ENCODE data around the gene NHLH1. TPM values are rescaled to one million over a fixed set of nuclear protein-coding genes. Genes with fewer than 3 reads are reported as not detected.

NHLH1 gene
- total RNA-seq (under 1 TPM; 0.13 to 0.24 TPM), polyA plus RNA-seq (not detected)
- long read RNA-seq, donor 1 = 0 reads
- long read RNA-seq, donor 2 = 0 reads

GRCh38 chr1:160366731-160367515, at the start of gene NHLH1:
NHLH1 (plus strand) TSS chr1:160367071; CDS start chr1:160370732, 3,661 bp downstream.
- Histone ChIP-seq H3K27ac (ENCODE audit: low read depth in 1 of 2, low read length in 2 of 2) (no peak within 1 kb of the TSS), H3K36me3 (ENCODE audit: control insufficient read depth in 1 of 2, insufficient read depth in 2 of 2, low read length in 1 of 2) (no peaks in the 10 kb centered on the region), H3K4me1 (ENCODE audit: control insufficient read depth in 1 of 2, insufficient read depth in 2 of 2, low read length in 2 of 2) (no peaks in the 10 kb centered on the region), H3K4me3 (ENCODE audit: low read length in 2 of 2) (no peak within 1 kb of the TSS), H3K9me3 (ENCODE audit: control insufficient read depth, low read length) (no peaks in the 10 kb centered on the region), H3K27me3 (ENCODE audit: control insufficient read depth in 1 of 2, insufficient read depth in 2 of 2, low read length in 1 of 2) (no peaks in the 10 kb centered on the region)
- WGBS, 2 donors = 58 to 60% methylated on average over 15 of the region's 15 CpGs
- intact Hi-C loops (cut with DNase I) = no loop called here
- no peak for DNase-seq
- no peak for ATAC-seq (ENCODE audit: low FRiP score)

- no peaks in the 10 kb centered on the region for H3K4me1 ChIP-seq (ENCODE audit: control insufficient read depth in 1 of 2, insufficient read depth in 2 of 2, low read length in 2 of 2)
- peaks cover 5 to 8% of the 10 kb centered on the region in 2 donors for H3K36me3 ChIP-seq (ENCODE audit: control insufficient read depth in 1 of 2, insufficient read depth in 2 of 2, low read length in 1 of 2)
- DNase-seq (no peak), ATAC-seq (ENCODE audit: low FRiP score) (no peak)
- H3K27ac ChIP-seq (ENCODE audit: low read depth in 1 of 2, low read length in 2 of 2) = no peak overlapping the region
- no peaks in the 10 kb centered on the region for H3K27me3 ChIP-seq (ENCODE audit: control insufficient read depth in 1 of 2, insufficient read depth in 2 of 2, low read length in 1 of 2)
- intact Hi-C loops (cut with DNase I) = no loop called here
- H3K4me3 ChIP-seq (ENCODE audit: low read length in 2 of 2) = no peak overlapping the region
- H3K9me3 ChIP-seq (ENCODE audit: control insufficient read depth, low read length) = no peaks in the 10 kb centered on the region
- 97 to 98% methylated on average over 6 of the region's 6 CpGs for WGBS, 2 donors
These were observed 44.0 kb upstream of the NHLH1 start for GRCh38 chr1:160322831-160323230.

GRCh38 chr1:160325252-160325651, 41.6 kb upstream of the NHLH1 start:
- H3K36me3 ChIP-seq (ENCODE audit: control insufficient read depth in 1 of 2, insufficient read depth in 2 of 2, low read length in 1 of 2) = peaks cover 9 to 14% of the 10 kb centered on the region in 2 donors
- intact Hi-C loops (cut with DNase I) = no loop called here
- H3K4me3 ChIP-seq (ENCODE audit: low read length in 2 of 2) = no peak overlapping the region

GRCh38 chr1:160326418-160326817, 40.5 kb upstream of the NHLH1 start:
- no peaks in the 10 kb centered on the region for H3K9me3 ChIP-seq (ENCODE audit: control insufficient read depth, low read length)
- ATAC-seq (ENCODE audit: low FRiP score) (no peak), DNase-seq (no peak)
- H3K4me3 ChIP-seq (ENCODE audit: low read length in 2 of 2) = no peak overlapping the region
- 94 to 95% methylated on average over 5 of the region's 5 CpGs for WGBS, 2 donors
- H3K27ac ChIP-seq (ENCODE audit: low read depth in 1 of 2, low read length in 2 of 2) = no peak overlapping the region
- no peaks in the 10 kb centered on the region for H3K27me3 ChIP-seq (ENCODE audit: control insufficient read depth in 1 of 2, insufficient read depth in 2 of 2, low read length in 1 of 2)
- peaks cover 0 to 1% of the 10 kb centered on the region in 2 donors for H3K4me1 ChIP-seq (ENCODE audit: control insufficient read depth in 1 of 2, insufficient read depth in 2 of 2, low read length in 2 of 2)
- intact Hi-C loops (cut with DNase I) = no loop called here
- peaks cover 9 to 14% of the 10 kb centered on the region in 2 donors for H3K36me3 ChIP-seq (ENCODE audit: control insufficient read depth in 1 of 2, insufficient read depth in 2 of 2, low read length in 1 of 2)

More at GRCh38 chr1:160325252-160325651, 41.6 kb upstream of the NHLH1 start:
- no peaks in the 10 kb centered on the region for H3K27me3 ChIP-seq (ENCODE audit: control insufficient read depth in 1 of 2, insufficient read depth in 2 of 2, low read length in 1 of 2)
- WGBS, 2 donors = 93 to 95% methylated on average over 4 of the region's 4 CpGs
- DNase-seq (no peak), ATAC-seq (ENCODE audit: low FRiP score) (no peak)
- no peaks in the 10 kb centered on the region for H3K9me3 ChIP-seq (ENCODE audit: control insufficient read depth, low read length)
- H3K4me1 ChIP-seq (ENCODE audit: control insufficient read depth in 1 of 2, insufficient read depth in 2 of 2, low read length in 2 of 2) = peaks cover 0 to 1% of the 10 kb centered on the region in 2 donors
- no peak overlapping the region for H3K27ac ChIP-seq (ENCODE audit: low read depth in 1 of 2, low read length in 2 of 2)

GRCh38 chr1:160328184-160328583, 38.7 kb upstream of the NHLH1 start:
- no peak for DNase-seq
- Histone ChIP-seq H3K4me3 (ENCODE audit: low read length in 2 of 2) (no peak overlapping the region), H3K4me1 (ENCODE audit: control insufficient read depth in 1 of 2, insufficient read depth in 2 of 2, low read length in 2 of 2) (peaks cover 0 to 1% of the 10 kb centered on the region in 2 donors), H3K36me3 (ENCODE audit: control insufficient read depth in 1 of 2, insufficient read depth in 2 of 2, low read length in 1 of 2) (peaks cover 9 to 16% of the 10 kb centered on the region in 2 donors), H3K27ac (ENCODE audit: low read depth in 1 of 2, low read length in 2 of 2) (no peak overlapping the region), H3K9me3 (ENCODE audit: control insufficient read depth, low read length) (no peaks in the 10 kb centered on the region), H3K27me3 (ENCODE audit: control insufficient read depth in 1 of 2, insufficient read depth in 2 of 2, low read length in 1 of 2) (no peaks in the 10 kb centered on the region)
- intact Hi-C loops (cut with DNase I) = no loop called here
- ATAC-seq (ENCODE audit: low FRiP score) = no peak
- 66 to 74% methylated on average over 8 of the region's 8 CpGs for WGBS, 2 donors

- DNase-seq (no peak), ATAC-seq (ENCODE audit: low FRiP score) (no peak)
- peaks cover 14 to 16% of the 10 kb centered on the region in 2 donors for H3K36me3 ChIP-seq (ENCODE audit: control insufficient read depth in 1 of 2, insufficient read depth in 2 of 2, low read length in 1 of 2)
- no peaks in the 10 kb centered on the region for H3K27me3 ChIP-seq (ENCODE audit: control insufficient read depth in 1 of 2, insufficient read depth in 2 of 2, low read length in 1 of 2)
- H3K9me3 ChIP-seq (ENCODE audit: control insufficient read depth, low read length) = no peaks in the 10 kb centered on the region
- H3K4me3 ChIP-seq (ENCODE audit: low read length in 2 of 2) = no peak overlapping the region
- H3K4me1 ChIP-seq (ENCODE audit: control insufficient read depth in 1 of 2, insufficient read depth in 2 of 2, low read length in 2 of 2) = peaks cover 0 to 1% of the 10 kb centered on the region in 2 donors
- H3K27ac ChIP-seq (ENCODE audit: low read depth in 1 of 2, low read length in 2 of 2) = no peak overlapping the region
- intact Hi-C loops (cut with DNase I) = no loop called here
These were observed 36.8 kb upstream of the NHLH1 start for GRCh38 chr1:160330119-160330518.

- intact Hi-C loops (cut with DNase I) = no loop called here
- H3K36me3 ChIP-seq (ENCODE audit: control insufficient read depth in 1 of 2, insufficient read depth in 2 of 2, low read length in 1 of 2) = peaks cover 10 to 11% of the 10 kb centered on the region in 2 donors
- ATAC-seq (ENCODE audit: low FRiP score) (no peak), DNase-seq (no peak)
- H3K27ac ChIP-seq (ENCODE audit: low read depth in 1 of 2, low read length in 2 of 2) = no peak overlapping the region
- H3K9me3 ChIP-seq (ENCODE audit: control insufficient read depth, low read length) = no peaks in the 10 kb centered on the region
- H3K4me1 ChIP-seq (ENCODE audit: control insufficient read depth in 1 of 2, insufficient read depth in 2 of 2, low read length in 2 of 2) = peaks cover 0 to 1% of the 10 kb centered on the region in 2 donors
- H3K27me3 ChIP-seq (ENCODE audit: control insufficient read depth in 1 of 2, insufficient read depth in 2 of 2, low read length in 1 of 2) = no peaks in the 10 kb centered on the region
- no peak overlapping the region for H3K4me3 ChIP-seq (ENCODE audit: low read length in 2 of 2)
These were observed 34.4 kb upstream of the NHLH1 start for GRCh38 chr1:160332516-160332915.

GRCh38 chr1:160338580-160338979, 28.3 kb upstream of the NHLH1 start:
- no peak for DNase-seq
- WGBS, 2 donors = 80 to 82% methylated on average over 4 of the region's 4 CpGs
- peaks cover 0 to 3% of the 10 kb centered on the region in 2 donors for H3K4me1 ChIP-seq (ENCODE audit: control insufficient read depth in 1 of 2, insufficient read depth in 2 of 2, low read length in 2 of 2)
- H3K27me3 ChIP-seq (ENCODE audit: control insufficient read depth in 1 of 2, insufficient read depth in 2 of 2, low read length in 1 of 2) = no peaks in the 10 kb centered on the region
- no peaks in the 10 kb centered on the region for H3K9me3 ChIP-seq (ENCODE audit: control insufficient read depth, low read length)
- ATAC-seq (ENCODE audit: low FRiP score) = no peak
- H3K36me3 ChIP-seq (ENCODE audit: control insufficient read depth in 1 of 2, insufficient read depth in 2 of 2, low read length in 1 of 2) = peaks cover 0 to 5% of the 10 kb centered on the region in 2 donors
- intact Hi-C loops (cut with DNase I) = no loop called here
- H3K4me3 ChIP-seq (ENCODE audit: low read length in 2 of 2) = no peak overlapping the region
- no peak overlapping the region for H3K27ac ChIP-seq (ENCODE audit: low read depth in 1 of 2, low read length in 2 of 2)

- intact Hi-C loops (cut with DNase I) = no loop called here
- Histone ChIP-seq H3K4me1 (ENCODE audit: control insufficient read depth in 1 of 2, insufficient read depth in 2 of 2, low read length in 2 of 2) (peaks cover 0 to 3% of the 10 kb centered on the region in 2 donors), H3K9me3 (ENCODE audit: control insufficient read depth, low read length) (no peaks in the 10 kb centered on the region), H3K27ac (ENCODE audit: low read depth in 1 of 2, low read length in 2 of 2) (no peak overlapping the region), H3K27me3 (ENCODE audit: control insufficient read depth in 1 of 2, insufficient read depth in 2 of 2, low read length in 1 of 2) (no peaks in the 10 kb centered on the region), H3K4me3 (ENCODE audit: low read length in 2 of 2) (no peak overlapping the region), H3K36me3 (ENCODE audit: control insufficient read depth in 1 of 2, insufficient read depth in 2 of 2, low read length in 1 of 2) (no peaks in the 10 kb centered on the region)
- ATAC-seq (ENCODE audit: low FRiP score) = no peak
- 31 to 44% methylated on average over 3 of the region's 3 CpGs for WGBS, 2 donors
- no peak for DNase-seq
These were observed 26.7 kb upstream of the NHLH1 start for GRCh38 chr1:160340146-160340545.
